GM21515 (cell line): ENCODE data around the gene PPY.
"Not testable (repeated sequence)": the region's sequence is repeated elsewhere in the genome, so short reads cannot be mapped to it uniquely, and the experiment has no call there.

Source experiments
- ATAC-seq: cut with Tn5 transposase; IDR thresholded peaks from one replicate; pipeline ENCODE4 v1.9.1; 2021; ENCODE audit not compliant: unreplicated experiment

The PPY gene

GRCh38 chr17:43942051-43942685, at the start of gene PPY:
PPY (minus strand) TSS chr17:43942476; CDS start chr17:43941654, 822 bp downstream.
- ATAC-seq, result no peak

DNA sequence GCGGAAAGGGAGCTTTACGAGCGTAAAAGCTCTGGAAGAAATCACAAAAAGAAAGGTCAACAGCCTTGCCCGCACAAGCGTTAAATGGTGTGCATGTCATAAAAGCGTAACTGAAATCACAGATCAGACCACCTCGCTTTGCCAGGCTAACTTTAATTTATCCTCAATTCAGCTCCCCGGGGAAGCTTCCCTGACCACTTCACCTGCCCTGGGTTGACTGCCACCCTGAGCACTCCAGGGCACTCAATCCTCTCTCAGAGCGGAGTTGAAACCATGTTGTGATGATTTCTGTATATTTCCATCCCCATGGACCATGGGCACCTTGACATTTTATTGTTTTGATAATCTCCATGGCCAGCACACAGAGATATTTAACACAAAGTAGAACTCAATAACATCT, 46.0 kb upstream of the PPY start:
- ATAC-seq, result no peak

- no peak for ATAC-seq
These were observed 45.1 kb upstream of the PPY start for GRCh38 chr17:43987131-43988021.

DNA sequence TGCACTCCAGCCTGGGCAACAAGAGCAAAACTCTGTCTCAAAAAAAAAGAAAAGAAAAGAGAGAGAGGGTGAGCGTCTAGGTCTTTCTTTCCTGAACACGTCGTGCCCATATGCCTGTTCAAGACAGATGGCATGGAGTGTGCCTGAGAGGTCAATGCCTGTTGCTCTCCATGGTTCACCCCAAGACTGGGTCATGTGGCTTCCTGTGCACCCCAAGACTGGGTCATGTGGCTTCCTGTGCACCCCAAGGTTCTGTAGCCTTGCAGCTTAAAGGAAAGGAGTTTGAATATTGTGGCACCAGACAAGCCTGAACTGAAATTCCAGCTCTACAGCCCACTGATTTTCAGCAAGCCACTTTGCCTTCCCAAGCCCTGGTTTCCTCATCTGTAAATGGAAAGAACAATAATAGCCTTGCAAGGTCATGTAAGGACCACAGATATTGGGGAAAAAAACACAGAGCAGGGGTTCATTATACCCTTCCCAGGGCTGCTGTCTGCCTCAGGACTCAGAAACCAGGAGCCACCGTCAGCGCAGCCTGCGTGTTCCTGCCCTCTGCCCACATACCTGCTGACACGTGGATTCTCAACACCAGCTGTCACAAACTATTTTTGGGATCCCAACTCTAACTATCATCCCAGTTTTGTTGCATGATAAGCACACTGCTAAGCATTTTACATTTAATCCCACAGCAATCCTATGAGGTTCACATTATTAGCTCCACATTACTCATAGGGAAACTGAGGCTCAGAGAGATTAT, 44.1 kb upstream of the PPY start:
- no peak for ATAC-seq

GRCh38 chr17:43984521-43984920, 42.2 kb upstream of the PPY start:
- no peak for ATAC-seq

- ATAC-seq, result no peak
These were observed 41.5 kb upstream of the PPY start for GRCh38 chr17:43983515-43984411.

GRCh38 chr17:43983196-43983514, 40.9 kb upstream of the PPY start:
- no peak for ATAC-seq

DNA sequence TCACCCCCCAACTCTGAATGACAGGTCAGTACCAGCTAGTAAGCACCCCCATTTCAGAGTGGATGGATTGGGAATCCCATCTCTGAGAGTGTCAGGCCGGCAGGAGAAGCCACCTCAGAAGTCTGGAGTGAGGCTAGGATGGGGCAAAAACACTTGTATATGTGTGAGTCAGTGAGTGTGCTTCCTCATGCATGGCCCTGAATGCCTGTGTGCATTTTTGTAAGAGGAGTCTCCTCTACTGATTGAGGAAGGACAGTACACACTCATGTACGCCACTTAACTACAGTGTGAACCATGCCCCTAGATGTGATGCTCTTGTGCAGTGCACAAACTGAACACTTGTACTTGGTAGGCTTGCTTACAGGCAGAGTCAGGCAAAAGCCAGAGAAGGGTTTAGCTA, 39.9 kb upstream of the PPY start:
- ATAC-seq, result no peak

GRCh38 chr17:43979671-43980070, 37.4 kb upstream of the PPY start:
- no peak for ATAC-seq

DNA sequence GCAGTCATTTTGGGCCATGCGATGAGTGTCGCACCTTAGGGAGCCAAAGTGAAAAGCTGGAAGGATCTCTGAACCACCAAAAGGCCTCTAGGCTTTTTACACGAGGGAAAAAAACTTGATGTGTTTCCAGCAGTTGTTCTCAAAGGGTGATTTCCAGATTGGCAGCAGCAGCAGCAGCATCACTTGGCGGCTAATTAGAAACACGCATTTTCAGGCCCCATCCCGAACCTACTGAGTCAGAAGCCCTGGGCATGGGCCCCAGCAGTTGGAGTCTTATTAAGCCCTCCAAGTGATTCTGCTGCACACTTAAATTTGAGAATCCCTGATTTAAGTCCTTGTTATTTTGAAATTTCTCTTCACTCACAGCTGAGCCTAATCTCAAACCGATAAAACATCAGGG, 36.7 kb upstream of the PPY start:
- ATAC-seq, result no peak

DNA sequence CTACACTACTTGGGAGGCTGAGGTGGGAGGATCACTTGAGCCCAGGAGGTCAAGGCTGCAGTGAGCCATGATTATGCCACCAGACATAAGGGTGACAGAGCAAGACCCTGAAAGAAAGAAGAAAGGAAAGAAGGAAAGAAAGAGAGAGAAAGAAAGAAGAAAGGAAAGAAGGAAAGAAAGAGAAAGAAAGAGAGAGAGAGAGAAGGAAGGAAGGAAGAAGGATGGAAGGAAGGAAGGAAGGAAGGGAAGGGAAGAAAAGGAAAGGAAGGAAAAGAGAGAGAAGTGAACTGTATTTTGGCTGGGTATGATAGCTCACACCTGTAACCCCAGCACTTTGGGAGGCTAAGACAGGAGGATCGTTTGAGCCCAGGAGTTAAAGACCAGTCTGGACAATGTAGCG, 35.8 kb upstream of the PPY start:
- ATAC-seq, result no peak

DNA sequence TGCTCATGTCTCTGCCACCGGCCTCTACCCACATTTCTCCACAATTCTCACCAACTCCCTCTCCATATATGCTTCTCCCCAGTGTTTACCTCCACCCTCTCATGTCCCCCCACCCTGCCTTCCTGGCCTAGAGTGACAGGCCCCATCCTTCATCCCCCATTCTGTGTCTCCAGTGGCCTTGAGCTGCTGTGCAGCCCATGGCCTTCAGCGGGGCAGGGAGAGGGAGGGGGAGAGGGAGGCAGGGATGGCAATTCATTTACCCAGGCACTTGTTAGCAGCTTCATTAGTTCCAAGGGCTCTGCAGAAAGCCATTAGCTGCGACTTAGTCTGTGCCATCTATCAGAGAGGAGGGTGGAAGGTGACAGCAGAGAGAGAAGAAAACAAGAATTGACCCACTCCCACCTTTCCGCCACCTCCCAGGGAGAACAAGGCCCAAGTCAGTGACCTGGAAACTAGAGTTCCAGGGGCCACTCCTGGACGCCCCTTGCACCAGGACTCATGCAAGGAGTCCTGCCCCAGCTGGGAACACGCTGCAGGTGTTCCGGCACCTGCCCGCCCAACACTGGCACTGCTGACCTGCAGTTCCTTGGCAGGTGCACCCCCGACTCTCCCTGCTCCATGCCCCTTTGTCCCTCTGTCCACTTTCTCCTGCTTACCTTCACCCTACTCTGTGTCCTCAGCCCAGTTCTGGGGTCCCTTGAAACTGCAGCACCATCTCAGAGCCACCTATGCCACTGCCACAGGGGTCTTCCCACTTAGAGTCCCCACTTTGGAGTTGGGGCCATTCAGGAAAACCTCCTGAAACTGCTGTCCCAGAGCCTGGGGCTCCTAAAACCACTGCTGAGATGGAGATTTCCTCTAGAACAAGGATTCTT, 34.9 kb upstream of the PPY start:
- ATAC-seq, result no peak

GRCh38 chr17:43975898-43976297, 33.6 kb upstream of the PPY start:
- no peak for ATAC-seq

DNA sequence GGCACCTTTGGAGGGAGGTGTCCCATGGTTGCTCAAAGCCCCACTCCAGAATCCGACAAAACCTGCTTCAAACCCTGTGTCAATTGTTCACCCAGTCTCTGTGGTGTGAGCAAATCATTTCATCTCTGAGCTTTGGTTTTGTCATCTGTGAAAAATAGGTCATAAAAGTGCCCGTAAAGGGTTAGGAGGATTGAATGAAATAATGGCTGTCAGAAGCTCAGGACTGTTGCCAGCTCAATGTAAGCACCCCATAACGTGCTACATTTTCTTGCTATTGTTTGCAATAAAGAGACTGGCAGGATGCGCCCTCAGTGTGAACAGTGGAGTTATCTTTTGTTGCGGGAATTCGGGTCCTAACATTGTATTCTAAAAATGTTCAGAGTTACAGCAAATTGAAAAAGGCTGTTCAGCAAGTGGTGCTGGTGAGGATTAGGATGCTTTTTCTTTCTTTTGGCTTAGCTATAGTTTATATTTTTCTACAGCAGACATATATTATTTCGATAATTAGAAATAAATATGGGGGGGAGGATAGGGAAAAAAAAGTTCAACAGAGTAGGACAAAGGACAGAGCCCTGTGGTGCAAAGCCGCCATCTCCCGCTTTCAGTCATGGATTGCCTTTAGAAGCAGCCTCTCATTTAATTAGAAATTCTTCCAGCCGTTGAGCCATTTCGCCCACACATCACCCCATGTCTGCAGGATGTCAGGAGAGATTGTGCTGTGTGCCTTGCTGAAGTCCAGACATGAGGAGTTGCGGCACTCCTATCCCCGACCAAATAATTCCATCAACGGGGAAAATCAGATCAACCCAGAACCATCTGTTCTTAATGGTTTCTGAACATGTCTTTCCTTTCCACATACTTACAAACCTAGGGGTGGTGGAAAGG, 32.3 kb upstream of the PPY start:
- no peak for ATAC-seq

GRCh38 chr17:43972444-43973212, 30.4 kb upstream of the PPY start:
- not testable (repeated sequence) for ATAC-seq

GRCh38 chr17:43971436-43971835, 29.2 kb upstream of the PPY start:
- not testable (repeated sequence) for ATAC-seq

DNA sequence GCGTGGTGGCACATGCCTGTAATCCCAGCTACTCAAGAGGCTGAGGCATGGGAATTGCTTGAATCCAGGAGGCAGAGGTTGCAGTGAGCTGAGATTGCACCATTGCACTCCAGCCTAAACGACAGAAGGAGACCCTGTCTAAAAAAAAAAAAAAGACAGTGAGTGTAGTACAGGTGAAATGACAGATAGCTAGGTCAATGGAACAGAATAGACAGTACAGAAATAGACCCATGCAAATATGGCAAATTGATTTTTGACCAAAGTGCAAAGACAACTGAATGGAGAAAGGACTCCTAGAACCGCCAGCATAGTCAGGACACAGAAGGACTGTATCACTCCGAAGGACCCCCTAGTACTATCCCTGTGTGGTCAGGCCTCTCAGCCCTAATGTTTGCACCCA, 28.1 kb upstream of the PPY start:
- no peak for ATAC-seq

- no peak for ATAC-seq
These were observed 25.1 kb upstream of the PPY start for GRCh38 chr17:43967251-43967875.
